ENCODE results near the gene APEX1.

DNA sequence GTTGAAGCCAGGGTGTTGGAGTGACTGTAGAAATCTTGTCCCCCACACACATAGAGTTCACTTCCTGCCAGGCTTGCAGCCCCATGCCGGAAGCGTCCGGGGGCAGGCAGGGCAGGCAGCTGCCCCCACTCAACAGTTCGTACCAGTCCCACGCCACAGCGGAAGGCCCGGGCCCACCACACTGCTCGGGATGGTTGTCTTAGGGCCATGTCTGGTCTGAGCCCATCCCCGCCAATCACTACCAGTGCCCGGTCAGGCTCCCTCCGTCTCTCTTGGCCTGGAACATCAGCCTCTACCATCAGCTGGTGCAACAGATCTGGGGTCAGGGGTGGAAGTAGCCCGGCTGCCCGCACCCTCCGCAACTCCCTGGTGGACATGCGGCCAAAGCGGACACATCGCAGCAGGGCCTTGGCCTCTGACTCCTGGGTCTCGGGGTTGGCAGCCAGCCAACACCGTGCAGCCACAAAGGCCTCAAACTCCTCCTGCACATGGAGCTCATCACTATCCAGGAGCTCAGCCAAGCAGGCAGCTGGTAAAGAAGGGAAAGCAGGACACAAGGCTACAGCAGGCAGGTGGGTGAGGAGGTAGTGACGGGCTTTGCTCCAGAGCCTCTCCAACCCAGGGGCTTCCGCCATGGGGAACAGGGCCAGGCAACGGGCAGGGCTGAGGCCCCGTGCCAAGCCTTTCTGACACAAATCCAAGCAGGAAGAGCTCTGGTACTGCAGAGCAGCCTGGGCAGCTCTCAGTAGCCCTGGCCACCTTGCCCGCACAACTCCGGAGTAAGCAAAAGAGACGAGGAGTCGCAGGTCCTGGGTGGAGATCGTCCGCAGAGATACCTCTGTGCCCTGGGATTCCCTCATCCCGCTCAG lies 25.0 kb upstream of the APEX1 start:
- TF ChIP-seq, protein P1, sequence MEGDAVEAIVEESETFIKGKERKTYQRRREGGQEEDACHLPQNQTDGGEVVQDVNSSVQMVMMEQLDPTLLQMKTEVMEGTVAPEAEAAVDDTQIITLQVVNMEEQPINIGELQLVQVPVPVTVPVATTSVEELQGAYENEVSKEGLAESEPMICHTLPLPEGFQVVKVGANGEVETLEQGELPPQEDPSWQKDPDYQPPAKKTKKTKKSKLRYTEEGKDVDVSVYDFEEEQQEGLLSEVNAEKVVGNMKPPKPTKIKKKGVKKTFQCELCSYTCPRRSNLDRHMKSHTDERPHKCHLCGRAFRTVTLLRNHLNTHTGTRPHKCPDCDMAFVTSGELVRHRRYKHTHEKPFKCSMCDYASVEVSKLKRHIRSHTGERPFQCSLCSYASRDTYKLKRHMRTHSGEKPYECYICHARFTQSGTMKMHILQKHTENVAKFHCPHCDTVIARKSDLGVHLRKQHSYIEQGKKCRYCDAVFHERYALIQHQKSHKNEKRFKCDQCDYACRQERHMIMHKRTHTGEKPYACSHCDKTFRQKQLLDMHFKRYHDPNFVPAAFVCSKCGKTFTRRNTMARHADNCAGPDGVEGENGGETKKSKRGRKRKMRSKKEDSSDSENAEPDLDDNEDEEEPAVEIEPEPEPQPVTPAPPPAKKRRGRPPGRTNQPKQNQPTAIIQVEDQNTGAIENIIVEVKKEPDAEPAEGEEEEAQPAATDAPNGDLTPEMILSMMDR (IDR thresholded peaks at IDR 0.05; ENCODE audit: low read depth, low read length): no peak
- TF ChIP-seq POLR2A (IDR thresholded peaks at IDR 0.05; ENCODE audit: extremely low read depth, insufficient read length): no peak
